Lower lobe of right lung (tissue), 2 donors: Measurements from ENCODE around the gene EAPP. TPM values are rescaled to one million over a fixed set of nuclear protein-coding genes. Genes with fewer than 3 reads are reported as not detected.
A peak's percentile ranks its signal among the peaks of the same experiment; 100 is the strongest.
"Not testable (repeated sequence)": the region's sequence is repeated elsewhere in the genome, so short reads cannot be mapped to it uniquely, and the experiment has no call there.

Source experiments
- ATAC-seq, 2 donors: fragments of 200-7000 bp; cut with Tn5 transposase; one replicate each; pipeline ENCODE4 v1.9.1; 2020 to 2022; ENCODE audit warnings: mild to moderate bottlenecking in 2 of 2, moderate library complexity in 2 of 2
- DNase-seq: peaks from one replicate; pipeline ENCODE4 v3.0.0-alpha.2; 2020
- H3K27ac ChIP-seq: fragments of 200-600 bp; one replicate; pipeline ENCODE4 v1.8.0; 2022
- H3K27me3 ChIP-seq: fragments of 200-600 bp; one replicate; pipeline ENCODE4 v1.8.0; 2022; ENCODE audit warnings: low read depth
- H3K36me3 ChIP-seq: fragments of 200-600 bp; one replicate; pipeline ENCODE4 v1.8.0; 2022; ENCODE audit warnings: mild to moderate bottlenecking
- H3K4me1 ChIP-seq: fragments of 200-600 bp; one replicate; pipeline ENCODE4 v1.8.0; 2022
- H3K4me3 ChIP-seq: fragments of 200-600 bp; one replicate; pipeline ENCODE4 v1.8.0; 2022; ENCODE audit warnings: mild to moderate bottlenecking
- H3K9me3 ChIP-seq: fragments of 200-600 bp; one replicate; pipeline ENCODE4 v1.8.0; 2022
- intact Hi-C: fragments of 100-400 bp; cut with DNase I; formaldehyde crosslinking; loops from one replicate; pipeline ENCODE4 v1.11.0; 2022
- total RNA-seq: library from RNA; stranded (reverse); fragmentation: NEBNext Ultra II Directional; extraction: Animal tissue kit (Norgen Biotek cat#: 25700); gene quantifications from one replicate; pipeline ENCODE4 v1.2.1, GENCODE V29; 2021
- TF ChIP-seq, protein P1 (sequence below): fragments of 200-600 bp; IDR thresholded peaks from one replicate; pipeline ENCODE4 v1.8.0; 2022; ENCODE audit warnings: antibody characterized with exemption, mild to moderate bottlenecking
- donor health status: DM: no; HTN: yes; CAD: no; lungs with severe emphysema.

Gene EAPP
- total RNA-seq, 1 donor from 2014 or later, result 28.8 TPM

DNA sequence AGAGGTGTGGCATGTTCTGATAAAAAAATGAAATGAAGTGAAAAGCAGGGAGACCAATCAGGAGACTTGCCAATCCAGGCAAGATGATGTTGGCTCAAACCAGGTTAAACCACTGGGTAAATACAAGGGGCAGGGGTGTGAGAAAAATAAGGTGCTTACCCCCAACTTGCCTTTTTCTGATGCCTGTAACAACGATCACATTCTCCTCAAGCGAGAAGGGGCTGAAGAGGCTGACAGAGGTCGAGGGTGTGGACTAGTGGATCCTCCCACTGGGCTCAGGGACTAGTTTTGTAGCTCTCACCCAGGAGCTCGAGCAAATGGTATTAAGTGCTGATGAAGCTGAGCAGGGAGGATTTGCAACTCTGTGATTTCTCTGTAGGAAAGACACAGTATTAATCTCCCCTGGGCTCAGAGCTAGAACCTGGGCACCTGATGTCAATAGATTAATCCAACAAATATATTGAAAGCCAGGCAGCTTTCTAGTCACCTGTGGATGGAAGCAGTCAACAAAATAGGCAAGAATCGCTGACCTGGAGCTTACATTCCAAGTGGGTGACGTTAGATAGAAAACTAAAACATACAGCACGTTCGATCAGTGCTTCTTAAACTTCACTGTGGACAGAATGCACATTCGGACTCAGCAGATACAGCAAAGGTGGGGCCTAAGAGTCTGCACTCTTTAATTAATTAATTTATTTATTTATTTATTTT is 15.2 kb upstream of the EAPP start:
- Histone ChIP-seq H3K4me3 (peak overlapping the region; percentile 11), H3K36me3 (no peaks in the 10 kb centered on the region), H3K27ac (peak overlapping the region; percentile 26), H3K4me1 (peaks cover 6% of the 10 kb centered on the region), H3K9me3 (no peaks in the 10 kb centered on the region), H3K27me3 (no peaks in the 10 kb centered on the region)
- no peak for ATAC-seq
- intact Hi-C loops, result no loop called here
- TF ChIP-seq, protein P1, sequence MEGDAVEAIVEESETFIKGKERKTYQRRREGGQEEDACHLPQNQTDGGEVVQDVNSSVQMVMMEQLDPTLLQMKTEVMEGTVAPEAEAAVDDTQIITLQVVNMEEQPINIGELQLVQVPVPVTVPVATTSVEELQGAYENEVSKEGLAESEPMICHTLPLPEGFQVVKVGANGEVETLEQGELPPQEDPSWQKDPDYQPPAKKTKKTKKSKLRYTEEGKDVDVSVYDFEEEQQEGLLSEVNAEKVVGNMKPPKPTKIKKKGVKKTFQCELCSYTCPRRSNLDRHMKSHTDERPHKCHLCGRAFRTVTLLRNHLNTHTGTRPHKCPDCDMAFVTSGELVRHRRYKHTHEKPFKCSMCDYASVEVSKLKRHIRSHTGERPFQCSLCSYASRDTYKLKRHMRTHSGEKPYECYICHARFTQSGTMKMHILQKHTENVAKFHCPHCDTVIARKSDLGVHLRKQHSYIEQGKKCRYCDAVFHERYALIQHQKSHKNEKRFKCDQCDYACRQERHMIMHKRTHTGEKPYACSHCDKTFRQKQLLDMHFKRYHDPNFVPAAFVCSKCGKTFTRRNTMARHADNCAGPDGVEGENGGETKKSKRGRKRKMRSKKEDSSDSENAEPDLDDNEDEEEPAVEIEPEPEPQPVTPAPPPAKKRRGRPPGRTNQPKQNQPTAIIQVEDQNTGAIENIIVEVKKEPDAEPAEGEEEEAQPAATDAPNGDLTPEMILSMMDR, result no peak
- DNase-seq, result no peak

DNA sequence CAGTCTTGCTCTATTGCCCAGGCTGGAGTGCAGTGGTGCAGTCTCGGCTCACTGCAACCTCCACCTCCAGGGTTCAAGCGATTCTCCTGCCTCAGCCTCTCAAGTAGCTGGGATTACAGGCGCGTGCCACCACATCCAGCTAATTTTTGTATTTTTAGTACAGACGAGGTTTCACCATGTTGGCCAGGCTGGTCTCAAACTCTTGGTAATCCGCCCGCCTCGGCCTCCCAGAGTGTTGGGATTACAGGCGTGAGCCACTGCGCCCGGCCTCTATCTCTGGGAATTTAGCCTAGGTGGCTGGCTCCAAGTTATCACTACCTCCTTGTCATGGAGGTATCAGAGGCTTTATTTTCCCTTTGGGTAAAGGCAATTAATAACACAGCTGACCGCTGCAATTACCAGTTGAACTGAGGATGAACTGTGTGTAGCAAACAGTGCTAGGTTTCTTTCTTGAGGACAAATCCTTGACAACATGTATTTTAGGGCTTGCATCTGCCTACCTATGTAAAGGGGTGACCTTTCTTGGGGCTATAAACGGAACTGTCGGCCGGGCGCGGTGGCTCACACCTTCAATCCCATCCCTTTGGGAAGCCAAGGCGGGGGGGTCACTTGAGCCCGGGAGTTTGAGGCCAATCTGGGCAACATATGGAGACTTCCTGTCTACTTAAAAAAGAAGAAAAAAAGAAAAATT is 9.9 kb upstream of the EAPP start:
- DNase-seq, H3K4me3 ChIP-seq, H3K4me1 ChIP-seq, intact Hi-C loops, H3K9me3 ChIP-seq, H3K27me3 ChIP-seq, H3K27ac ChIP-seq, H3K36me3 ChIP-seq, ATAC-seq: not testable (repeated sequence)

DNA sequence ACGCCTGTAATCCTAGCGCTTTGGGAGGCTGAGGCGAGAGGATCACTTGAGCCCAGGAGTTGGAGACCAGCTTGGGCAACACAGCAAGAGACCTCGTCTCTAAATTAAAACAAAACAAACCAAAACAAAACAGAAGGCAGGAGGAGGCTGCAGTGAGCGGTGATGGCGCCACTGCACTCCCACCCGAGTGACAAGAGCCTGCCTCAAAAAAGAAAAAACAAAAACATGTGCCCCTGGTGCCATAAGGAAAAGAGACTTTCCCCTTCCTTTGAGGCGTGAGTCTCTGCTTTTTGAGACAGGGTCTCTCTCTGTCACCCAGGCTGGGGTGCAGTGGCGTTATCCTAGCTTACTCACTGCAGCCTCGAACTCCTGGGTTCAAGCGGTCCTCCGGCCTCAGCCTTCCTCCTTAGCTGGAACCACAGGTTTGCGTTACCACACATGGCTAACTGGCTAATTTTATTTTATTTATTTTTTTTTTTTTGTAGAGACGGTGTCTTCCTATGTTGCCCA is 9.0 kb upstream of the EAPP start:
- ATAC-seq (no peak), DNase-seq (no peak)
- Histone ChIP-seq H3K36me3 (no peaks in the 10 kb centered on the region), H3K4me3 (no peak overlapping the region), H3K27me3 (no peaks in the 10 kb centered on the region), H3K27ac (no peak overlapping the region), H3K4me1 (no peaks in the 10 kb centered on the region), H3K9me3 (no peaks in the 10 kb centered on the region)
- TF ChIP-seq, protein P1, result no peak
- intact Hi-C loops, result no loop called here

GRCh38 chr14:34547136-34547520 is 7.6 kb upstream of the EAPP start:
- ATAC-seq, result peak; percentile 4 to 6
- intact Hi-C loops, result not testable (repeated sequence)

GRCh38 chr14:34546272-34547135 is 7.0 kb upstream of the EAPP start:
- intact Hi-C loops, H3K4me3 ChIP-seq, H3K9me3 ChIP-seq, H3K4me1 ChIP-seq, H3K36me3 ChIP-seq, DNase-seq, H3K27me3 ChIP-seq, H3K27ac ChIP-seq: not testable (repeated sequence)
- ATAC-seq, result peak; percentile 95 to 96

More at GRCh38 chr14:34547136-34547520, 7.6 kb upstream of the EAPP start:
- not testable (repeated sequence) for H3K27ac ChIP-seq, DNase-seq, H3K27me3 ChIP-seq, H3K9me3 ChIP-seq, H3K36me3 ChIP-seq, H3K4me1 ChIP-seq, H3K4me3 ChIP-seq

DNA sequence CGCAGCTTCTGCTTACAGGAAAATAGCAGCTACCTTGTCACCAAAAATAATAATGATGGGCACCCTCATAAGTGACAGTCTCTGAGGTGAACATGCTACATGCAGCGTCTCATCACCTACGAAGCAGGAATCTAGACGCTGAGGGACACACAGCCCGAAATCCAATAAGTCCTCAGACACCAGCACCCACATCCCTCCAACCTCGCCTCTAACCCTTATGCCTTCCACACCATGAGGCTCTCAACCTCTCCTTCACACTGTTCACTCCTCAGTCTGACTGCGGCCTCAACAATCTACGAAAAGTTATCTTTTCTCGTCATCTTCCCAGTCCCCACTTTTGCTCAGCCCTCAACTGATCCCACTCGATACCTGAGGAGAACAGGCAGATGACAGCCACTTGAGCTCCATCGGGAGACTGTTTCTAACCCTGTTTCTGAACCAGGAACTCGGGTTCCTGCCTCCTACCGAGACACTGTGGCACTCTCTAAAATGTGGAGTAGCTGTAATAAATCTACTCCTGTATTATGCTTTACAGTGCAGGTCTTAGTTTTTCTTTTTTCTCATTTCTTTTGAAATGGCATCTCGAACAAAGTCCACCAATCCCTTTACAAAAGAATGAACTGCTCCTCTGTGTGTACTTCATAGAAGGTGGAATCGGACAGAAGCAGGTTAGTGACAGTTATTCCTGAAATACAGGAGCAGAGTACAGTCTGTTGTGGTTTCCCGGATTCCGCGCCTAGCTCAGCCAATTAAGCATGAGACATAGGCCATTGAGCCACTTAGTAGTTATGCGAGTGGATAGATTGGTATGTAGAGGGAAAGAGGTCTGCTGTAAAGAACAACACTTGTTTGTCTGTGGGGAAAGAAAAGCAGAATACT is 919 bp upstream of the EAPP start:
- H3K9me3 ChIP-seq, intact Hi-C loops, ATAC-seq, DNase-seq, H3K27me3 ChIP-seq: not testable (repeated sequence)
- H3K27ac ChIP-seq, result peak overlapping the region; percentile 97
- peaks cover 18% of the 10 kb centered on the region for H3K4me1 ChIP-seq
- H3K36me3 ChIP-seq, result peaks cover 21% of the 10 kb centered on the region
- peak overlapping the region; percentile 79 for H3K4me3 ChIP-seq
